Uterus (tissue), 2 donors: ENCODE results near the gene DCTD.

Experiments
- CTCF ChIP-seq, 4 experiments: fragments of 200-600 bp in 2 of 4; fragments of 450-650 bp in 2 of 4; sonication (generic) in 2 of 4; IDR thresholded peaks; one replicate each; pipeline ENCODE4 v1.5.1; 2016 to 2019; ENCODE audit warnings: antibody characterized with exemption in 4 of 4, mild to moderate bottlenecking in 2 of 4, moderate library complexity in 1 of 4
- POLR2A ChIP-seq, 2 donors: fragments of 450-650 bp; IDR thresholded peaks; one replicate each; pipeline ENCODE4 v1.6.1; 2016; ENCODE audit warnings: antibody characterized with exemption in 2 of 2, mild to moderate bottlenecking in 1 of 2, moderate library complexity in 1 of 2

- TF ChIP-seq POLR2A (IDR thresholded peaks at IDR 0.05), result no peak
- TF ChIP-seq CTCF (IDR thresholded peaks at IDR 0.05), result no peak
Measured at GRCh38 chr4:182918044-182918607, 940 bp upstream of the DCTD start.
